NCI-H1436 (cell line): ENCODE measurements around the gene ZNF117.
A peak's percentile ranks its signal among the peaks of the same experiment; 100 is the strongest.
"Not testable (repeated sequence)": the region's sequence is repeated elsewhere in the genome, so short reads cannot be mapped to it uniquely, and the experiment has no call there.

Experiments
- DNase-seq: peaks from one replicate; lab custom pipeline; 2025; lab: John Stamatoyannopoulos, UW

ZNF117 gene

GRCh38 chr7:64996305-64996704 is 5.5 kb upstream of the ZNF117 start:
- DNase-seq: no peak

- DNase-seq: no peak
These were observed 3.1 kb upstream of the ZNF117 start for GRCh38 chr7:64993901-64994300.

GRCh38 chr7:64992971-64993370 is 2.1 kb upstream of the ZNF117 start:
- no peak for DNase-seq

GRCh38 chr7:64990216-64990615 is 620 bp downstream of the ZNF117 start:
- DNase-seq: no peak

GRCh38 chr7:64978497-64979203 is 12.2 kb downstream of the ZNF117 start:
- DNase-seq: no peak

GRCh38 chr7:64965594-64965993 is 25.2 kb downstream of the ZNF117 start:
- no peak for DNase-seq

GRCh38 chr7:64959072-64959747 is 31.6 kb downstream of the ZNF117 start:
- DNase-seq: peak; percentile 50

GRCh38 chr7:64951250-64951848 is 39.5 kb downstream of the ZNF117 start:
- peak; percentile 4 for DNase-seq

GRCh38 chr7:64950673-64951072 is 40.2 kb downstream of the ZNF117 start:
- DNase-seq: not testable (repeated sequence)

GRCh38 chr7:64948774-64949173 is 42.1 kb downstream of the ZNF117 start:
- DNase-seq: not testable (repeated sequence)

- no peak for DNase-seq
These were observed 43.4 kb downstream of the ZNF117 start for GRCh38 chr7:64947252-64948000.

GRCh38 chr7:64946772-64947171 is 44.1 kb downstream of the ZNF117 start:
- peak; percentile 37 for DNase-seq

GRCh38 chr7:64945503-64946175 is 45.2 kb downstream of the ZNF117 start:
- no peak for DNase-seq

GRCh38 chr7:64944667-64945502 is 46.0 kb downstream of the ZNF117 start:
- not testable (repeated sequence) for DNase-seq

- not testable (repeated sequence) for DNase-seq
These were observed 50.8 kb downstream of the ZNF117 start for GRCh38 chr7:64940021-64940420.

- DNase-seq: no peak
These were observed 52.3 kb downstream of the ZNF117 start for GRCh38 chr7:64938540-64938939.

GRCh38 chr7:64934478-64934877 is 56.4 kb downstream of the ZNF117 start:
- DNase-seq: no peak

- DNase-seq: not testable (repeated sequence)
These were observed 62.3 kb downstream of the ZNF117 start for GRCh38 chr7:64928252-64929187.
